SU-DHL-6 (cell line): ENCODE measurements around the gene CNTN4.

Source experiments
- H2AFZ ChIP-seq: fragments of 200-600 bp; sonication (generic); 2 replicates; pipeline ENCODE4 v1.6.1; 2014; ENCODE audit warnings: low read depth, mild to moderate bottlenecking, moderate library complexity, mixed read lengths, antibody characterized with exemption, low read length; ENCODE audit not compliant: severe bottlenecking
- H3F3A ChIP-seq: fragments of 200-600 bp; shearing (Covaris generic); 2 replicates; pipeline ENCODE4 v1.6.0; 2016; ENCODE audit warnings: antibody characterized with exemption, mild to moderate bottlenecking; ENCODE audit not compliant: insufficient read depth
- H3K27ac ChIP-seq: fragments of 200-600 bp; sonication (generic); 2 replicates; pipeline ENCODE4 v1.5.1; 2016; ENCODE audit warnings: low read depth, mild to moderate bottlenecking, low read length, moderate library complexity, mixed read lengths
- H3K27me3 ChIP-seq: fragments of 200-600 bp; sonication (generic), shearing (Covaris generic); 2 replicates; pipeline ENCODE4 v1.6.0; 2014; ENCODE audit warnings: mild to moderate bottlenecking, low read length
- H3K36me3 ChIP-seq: fragments of 200-600 bp; sonication (generic); 2 replicates; pipeline ENCODE4 v1.6.1; 2014; ENCODE audit warnings: mild to moderate bottlenecking, low read length, mixed read lengths
- H3K4me2 ChIP-seq: fragments of 300-600, 200-600 bp; shearing (Covaris generic), sonication (generic); 2 replicates; pipeline ENCODE4 v1.6.0; 2014; ENCODE audit warnings: low read length, low read depth, mild to moderate bottlenecking; ENCODE audit not compliant: poor library complexity, severe bottlenecking
- H3K4me3 ChIP-seq: fragments of 200-600 bp; sonication (generic); 2 replicates; pipeline ENCODE4 v1.5.1; 2014; ENCODE audit warnings: antibody characterized with exemption, low read length, mild to moderate bottlenecking, mixed read lengths; ENCODE audit not compliant: insufficient read depth, poor library complexity, severe bottlenecking
- H3K79me2 ChIP-seq: fragments of 200-600 bp; sonication (generic); 2 replicates; pipeline ENCODE4 v1.6.1; 2014; ENCODE audit warnings: mild to moderate bottlenecking, low read length, moderate library complexity; ENCODE audit not compliant: insufficient read depth
- H3K9ac ChIP-seq: fragments of 200-600 bp; sonication (generic); 2 replicates; pipeline ENCODE4 v1.7.0; 2014; ENCODE audit warnings: mild to moderate bottlenecking, low read length
- H3K9me2 ChIP-seq: fragments of 200-600 bp; sonication (generic); replicated peaks from 2 replicates; pipeline ENCODE4 v1.6.1; 2014; ENCODE audit warnings: low read length; ENCODE audit not compliant: insufficient read depth
- H3K9me3 ChIP-seq: fragments of 200-600 bp; sonication (generic); 2 replicates; pipeline ENCODE4 v1.6.1; 2014; ENCODE audit warnings: low read length, mixed read lengths; ENCODE audit not compliant: insufficient read depth
- H4K20me1 ChIP-seq: fragments of 200-600 bp; sonication (generic); 2 replicates; pipeline ENCODE4 v1.6.1; 2014; ENCODE audit warnings: low read depth, mild to moderate bottlenecking, antibody characterized with exemption, low read length, moderate library complexity, mixed read lengths
- EZH2phosphoT487 ChIP-seq: fragments of 200-600 bp; sonication (generic), shearing (Covaris generic); conservative IDR thresholded peaks from 2 replicates; pipeline ENCODE4 v1.6.1; 2018; ENCODE audit warnings: mild to moderate bottlenecking, antibody characterized with exemption, low read length, moderate library complexity, mixed read lengths
- TF ChIP-seq, protein P1 (sequence below): fragments of 200-600 bp; sonication (generic); IDR thresholded peaks from one replicate; pipeline ENCODE4 v1.5.1; 2017; ENCODE audit warnings: antibody characterized with exemption, mild to moderate bottlenecking, low read length, moderate library complexity; ENCODE audit not compliant: insufficient read depth, poor library complexity, severe bottlenecking

Gene CNTN4

DNA sequence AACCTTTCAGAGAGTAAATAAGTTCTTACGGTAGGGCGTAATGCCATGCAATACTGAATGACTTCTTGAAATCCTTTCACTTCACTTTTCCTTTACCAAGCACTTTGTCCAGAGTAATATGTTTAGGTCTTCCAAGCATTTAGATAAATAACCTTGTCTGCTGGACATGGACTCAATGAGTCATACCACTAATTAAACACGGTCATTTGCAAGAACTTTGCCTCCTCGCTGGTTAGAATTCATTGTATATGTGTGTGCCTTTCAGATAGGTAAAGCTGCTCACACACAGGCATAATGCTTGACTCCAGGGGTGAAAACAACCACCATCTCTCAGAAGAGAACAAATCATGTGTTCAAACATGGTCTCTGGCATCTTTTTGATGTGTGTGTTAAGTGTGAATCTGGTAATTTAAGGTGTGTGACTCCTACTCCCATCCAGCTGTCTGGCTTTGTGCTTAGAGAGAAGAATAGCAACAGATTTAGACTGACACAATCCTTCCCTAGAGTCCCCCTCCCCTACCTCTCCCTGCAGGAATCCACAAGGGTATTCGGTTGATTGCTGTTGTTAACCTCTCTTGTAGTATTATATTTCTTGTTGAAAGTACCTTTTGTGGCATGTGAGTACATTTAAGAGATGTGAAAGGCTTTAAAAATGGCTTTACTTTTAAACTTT, 419.0 kb downstream of the CNTN4 start:
- Histone ChIP-seq H3K79me2 (no peaks in the 10 kb centered on the region), H3K36me3 (no peaks in the 10 kb centered on the region)

DNA sequence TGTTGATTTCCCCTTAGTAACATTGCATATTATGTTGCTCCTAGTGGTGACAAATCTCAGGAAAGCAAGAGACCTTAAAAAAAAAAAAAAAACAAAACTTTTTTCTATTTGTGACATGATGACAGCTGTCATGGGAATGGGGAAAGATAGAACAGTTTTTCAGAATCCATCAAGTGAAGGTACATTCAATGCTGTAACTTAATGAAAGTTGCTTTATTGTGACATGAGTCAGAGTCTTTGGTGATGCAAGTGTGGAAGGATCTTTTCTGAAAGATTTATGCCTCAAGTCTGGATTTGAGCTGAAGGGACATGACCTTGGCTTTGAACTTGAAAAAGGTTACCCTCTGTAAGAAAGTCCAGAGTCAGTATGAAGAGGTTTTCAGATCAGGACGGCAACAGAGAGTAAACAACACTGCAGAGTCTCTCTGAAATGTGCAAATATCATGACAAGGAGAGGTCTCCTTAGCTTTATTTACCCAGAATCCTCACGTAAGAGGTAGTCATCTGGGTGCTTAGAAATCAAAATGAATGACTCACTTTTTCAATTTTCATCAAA, 424.7 kb downstream of the CNTN4 start:
- Histone ChIP-seq H3K4me2 (no peak overlapping the region), H3K27me3 (no peaks in the 10 kb centered on the region), H3K9ac (no peak overlapping the region), H4K20me1 (no peaks in the 10 kb centered on the region), H3K9me3 (no peaks in the 10 kb centered on the region), H3K9me2 (no peaks in the 10 kb centered on the region), H3K79me2 (no peaks in the 10 kb centered on the region), H2AFZ (no peak overlapping the region), H3F3A (no peaks in the 10 kb centered on the region), H3K36me3 (no peaks in the 10 kb centered on the region), H3K4me3 (no peak overlapping the region), H3K27ac (no peak overlapping the region)
- TF ChIP-seq EZH2phosphoT487: no peak
- TF ChIP-seq, protein P1, sequence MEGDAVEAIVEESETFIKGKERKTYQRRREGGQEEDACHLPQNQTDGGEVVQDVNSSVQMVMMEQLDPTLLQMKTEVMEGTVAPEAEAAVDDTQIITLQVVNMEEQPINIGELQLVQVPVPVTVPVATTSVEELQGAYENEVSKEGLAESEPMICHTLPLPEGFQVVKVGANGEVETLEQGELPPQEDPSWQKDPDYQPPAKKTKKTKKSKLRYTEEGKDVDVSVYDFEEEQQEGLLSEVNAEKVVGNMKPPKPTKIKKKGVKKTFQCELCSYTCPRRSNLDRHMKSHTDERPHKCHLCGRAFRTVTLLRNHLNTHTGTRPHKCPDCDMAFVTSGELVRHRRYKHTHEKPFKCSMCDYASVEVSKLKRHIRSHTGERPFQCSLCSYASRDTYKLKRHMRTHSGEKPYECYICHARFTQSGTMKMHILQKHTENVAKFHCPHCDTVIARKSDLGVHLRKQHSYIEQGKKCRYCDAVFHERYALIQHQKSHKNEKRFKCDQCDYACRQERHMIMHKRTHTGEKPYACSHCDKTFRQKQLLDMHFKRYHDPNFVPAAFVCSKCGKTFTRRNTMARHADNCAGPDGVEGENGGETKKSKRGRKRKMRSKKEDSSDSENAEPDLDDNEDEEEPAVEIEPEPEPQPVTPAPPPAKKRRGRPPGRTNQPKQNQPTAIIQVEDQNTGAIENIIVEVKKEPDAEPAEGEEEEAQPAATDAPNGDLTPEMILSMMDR: no peak

More for the DNA sequence above, 419.0 kb downstream of the CNTN4 start:
- H3K9ac ChIP-seq: no peak overlapping the region
- H3F3A ChIP-seq: no peaks in the 10 kb centered on the region
- H4K20me1 ChIP-seq: no peaks in the 10 kb centered on the region
- H3K9me3 ChIP-seq: no peaks in the 10 kb centered on the region
- H3K4me2 ChIP-seq: no peak overlapping the region
- H2AFZ ChIP-seq: no peak overlapping the region
- no peak for TF ChIP-seq EZH2phosphoT487
- TF ChIP-seq, protein P1: no peak
- H3K27me3 ChIP-seq: no peaks in the 10 kb centered on the region
- H3K4me3 ChIP-seq: no peak overlapping the region
- no peak overlapping the region for H3K27ac ChIP-seq
- H3K9me2 ChIP-seq: no peaks in the 10 kb centered on the region

DNA sequence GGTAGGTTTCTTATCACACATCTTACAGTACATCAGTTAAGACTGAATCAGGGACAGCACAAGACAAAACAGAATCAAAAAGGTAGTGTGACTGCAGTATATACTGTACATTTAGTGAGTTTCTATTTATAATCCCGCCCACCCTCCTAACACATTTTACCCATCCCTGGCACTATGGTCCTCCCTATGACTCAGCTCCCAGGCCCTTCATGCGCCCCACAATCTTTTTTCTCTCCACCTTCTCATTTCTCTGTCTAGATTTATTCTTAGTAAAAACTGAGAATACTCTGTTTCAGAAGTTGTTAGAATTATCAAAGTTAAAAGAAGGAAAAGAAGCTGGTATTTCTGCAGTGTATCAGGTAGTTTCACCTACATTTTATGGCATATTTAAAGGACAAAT, 427.3 kb downstream of the CNTN4 start:
- Histone ChIP-seq H4K20me1 (no peaks in the 10 kb centered on the region), H2AFZ (no peak overlapping the region), H3K9ac (no peak overlapping the region), H3K9me2 (no peaks in the 10 kb centered on the region), H3K4me3 (no peak overlapping the region), H3K79me2 (no peaks in the 10 kb centered on the region), H3K4me2 (no peak overlapping the region), H3K36me3 (no peaks in the 10 kb centered on the region), H3K27me3 (no peaks in the 10 kb centered on the region), H3K9me3 (no peaks in the 10 kb centered on the region), H3K27ac (no peak overlapping the region), H3F3A (no peaks in the 10 kb centered on the region)
- TF ChIP-seq, protein P1: no peak
- no peak for TF ChIP-seq EZH2phosphoT487
